ENCODE results near the gene SFMBT2.

SFMBT2 gene

DNA sequence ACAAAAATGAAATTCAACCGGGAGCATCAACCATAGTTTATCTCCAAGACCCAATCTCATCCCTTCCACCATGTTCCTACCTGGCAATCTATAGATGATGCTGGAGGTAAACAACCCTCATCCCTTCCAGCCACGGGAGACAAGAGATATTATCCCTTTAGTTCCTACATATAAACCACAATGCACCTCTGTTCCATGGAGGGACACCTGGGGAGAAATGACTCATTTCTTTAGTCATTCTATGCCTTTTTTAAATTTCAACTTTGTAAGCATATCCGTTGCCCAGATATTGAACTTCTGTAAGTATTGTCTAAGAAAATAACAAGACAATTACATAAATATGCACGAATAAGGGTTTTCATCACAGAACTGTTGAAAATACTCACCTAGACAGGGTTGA lies 15.5 kb upstream of the SFMBT2 start:
- in situ Hi-C loops (cut with MboI; ENCODE audit: low sequenced_read_pairs) = loop anchor here (10.0 kb wide), 2 partner anchors 742 to 1002 kb away; no protein-coding TSS in a partner anchor

DNA sequence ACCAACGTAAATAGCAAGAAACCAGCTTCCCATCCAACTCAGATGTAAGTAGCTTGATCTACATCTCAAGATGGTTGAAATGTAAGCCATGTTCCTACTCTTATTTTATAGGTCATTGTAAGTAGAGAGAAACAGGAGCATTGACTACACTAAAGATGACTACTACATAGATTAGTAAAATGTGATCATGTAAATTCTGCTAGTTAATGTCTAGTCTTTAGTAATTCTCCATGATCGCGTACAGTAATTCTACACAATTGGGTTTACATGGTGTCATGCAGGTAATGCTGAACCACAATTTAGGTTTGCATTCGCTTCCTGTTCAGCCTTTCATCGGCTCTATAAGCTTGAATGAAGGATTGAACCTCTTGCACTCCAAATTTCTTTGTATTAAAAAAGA lies 14.9 kb upstream of the SFMBT2 start:
- in situ Hi-C loops (cut with MboI; ENCODE audit: low sequenced_read_pairs) = loop anchor here (10.0 kb wide), 2 partner anchors 741 to 1001 kb away; no protein-coding TSS in a partner anchor

DNA sequence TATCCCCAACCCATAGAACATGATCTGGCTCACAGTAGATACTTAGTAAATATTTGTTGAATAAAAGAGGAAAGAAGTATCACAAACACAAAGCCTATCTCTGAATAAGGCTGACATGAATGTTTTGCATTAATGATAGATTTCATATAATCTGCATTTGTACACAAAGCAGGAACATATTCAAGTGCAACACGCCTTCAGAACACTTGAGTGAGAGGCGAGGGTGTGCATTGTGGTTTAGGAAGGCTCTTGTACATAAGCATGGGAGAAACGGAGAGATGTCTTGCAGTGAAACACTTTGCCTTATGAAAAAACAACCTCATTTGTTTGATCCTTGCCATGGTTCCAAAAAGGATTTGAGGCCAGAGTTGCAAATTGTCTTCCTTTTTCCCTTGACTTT lies 14.1 kb upstream of the SFMBT2 start:
- in situ Hi-C loops (cut with MboI; ENCODE audit: low sequenced_read_pairs) = loop anchor here (10.0 to 25.0 kb wide), 3 partner anchors 513 to 1000 kb away; no protein-coding TSS in a partner anchor

DNA sequence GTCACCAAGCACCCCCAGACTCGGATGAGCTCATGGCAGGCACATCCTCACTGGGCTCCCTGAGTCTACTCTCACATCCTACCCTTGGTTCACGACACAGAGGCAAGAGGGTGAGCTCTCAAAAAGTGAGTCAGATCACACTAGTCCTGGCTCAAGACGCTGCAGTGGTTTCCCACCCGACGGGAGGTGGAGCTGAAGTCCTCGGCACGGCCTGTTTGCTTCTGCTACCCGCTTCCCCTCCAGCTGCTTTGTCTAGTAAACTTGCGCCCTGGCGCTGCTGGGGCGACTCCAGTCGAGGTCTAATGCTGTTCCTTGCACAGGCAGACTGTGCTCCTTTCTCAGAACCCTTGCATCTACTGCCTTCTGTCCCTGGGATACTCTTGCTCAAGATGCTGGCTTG lies 13.5 kb upstream of the SFMBT2 start:
- in situ Hi-C loops (cut with MboI; ENCODE audit: low sequenced_read_pairs) = loop anchor here (10.0 to 25.0 kb wide), 3 partner anchors 512 to 1000 kb away; no protein-coding TSS in a partner anchor

DNA sequence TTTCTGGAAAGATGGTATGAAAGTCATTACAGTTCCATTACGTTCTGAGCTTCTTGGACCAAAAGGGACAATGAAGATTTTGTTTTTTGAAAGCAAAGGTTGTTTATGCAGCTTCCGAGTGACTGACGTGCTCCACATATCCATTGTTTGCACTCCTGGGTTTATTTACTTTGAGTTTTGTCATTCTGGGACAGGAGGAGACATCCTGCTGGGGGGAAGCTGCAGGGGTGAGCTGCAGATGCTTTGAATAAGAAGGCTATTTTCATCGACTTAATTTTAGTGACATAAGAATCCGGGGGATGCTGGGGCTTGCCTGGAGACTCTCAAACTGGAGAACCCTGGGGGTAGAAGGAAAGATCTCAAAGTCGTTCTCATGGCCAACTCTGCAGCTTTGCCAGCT lies 12.7 kb upstream of the SFMBT2 start:
- in situ Hi-C loops (cut with MboI; ENCODE audit: low sequenced_read_pairs) = loop anchor here (10.0 to 25.0 kb wide), 3 partner anchors 511 to 999 kb away; no protein-coding TSS in a partner anchor

DNA sequence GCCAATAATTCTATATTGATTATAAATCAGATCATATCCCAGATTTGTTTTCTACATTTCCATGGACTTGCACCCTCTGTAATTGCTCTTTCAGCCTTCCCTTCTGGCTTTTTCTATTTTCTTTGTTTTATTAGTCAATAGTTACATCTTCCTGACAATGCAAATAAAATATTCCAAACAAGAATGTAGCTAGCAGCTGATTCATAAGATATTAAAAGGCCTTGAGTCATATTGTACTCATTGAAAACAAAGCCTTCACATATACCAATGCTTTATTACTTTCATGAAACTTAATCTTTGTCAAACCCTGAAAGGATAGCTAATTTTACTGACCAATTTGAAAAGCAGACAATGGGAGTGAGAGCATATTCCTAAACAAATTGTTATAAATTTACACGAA lies 10.7 kb upstream of the SFMBT2 start:
- in situ Hi-C loops (cut with MboI; ENCODE audit: low sequenced_read_pairs) = loop anchor here (10.0 to 25.0 kb wide), 3 partner anchors 509 to 997 kb away; no protein-coding TSS in a partner anchor

DNA sequence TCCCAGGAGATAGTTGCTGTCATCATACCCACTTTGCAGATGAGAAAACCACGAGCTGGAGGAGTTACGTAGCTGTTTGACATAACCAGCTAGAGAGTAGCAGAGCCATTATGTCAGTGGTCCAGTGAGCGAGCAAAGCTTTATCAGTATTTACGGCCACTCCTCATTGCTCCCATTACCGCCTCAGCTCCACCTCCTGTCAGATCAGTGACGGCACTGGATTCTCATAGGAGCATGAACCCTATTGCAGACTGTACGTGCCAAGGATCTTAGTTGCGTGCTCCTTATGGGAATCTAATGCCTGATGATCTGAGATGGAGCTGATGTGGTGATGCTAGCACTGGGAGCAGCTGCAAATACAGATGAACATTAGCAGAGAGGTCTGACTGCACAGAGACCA lies 9.2 kb upstream of the SFMBT2 start:
- in situ Hi-C loops (cut with MboI; ENCODE audit: low sequenced_read_pairs) = loop anchor here (10.0 to 25.0 kb wide), 4 partner anchors 508 to 995 kb away; no protein-coding TSS in a partner anchor

DNA sequence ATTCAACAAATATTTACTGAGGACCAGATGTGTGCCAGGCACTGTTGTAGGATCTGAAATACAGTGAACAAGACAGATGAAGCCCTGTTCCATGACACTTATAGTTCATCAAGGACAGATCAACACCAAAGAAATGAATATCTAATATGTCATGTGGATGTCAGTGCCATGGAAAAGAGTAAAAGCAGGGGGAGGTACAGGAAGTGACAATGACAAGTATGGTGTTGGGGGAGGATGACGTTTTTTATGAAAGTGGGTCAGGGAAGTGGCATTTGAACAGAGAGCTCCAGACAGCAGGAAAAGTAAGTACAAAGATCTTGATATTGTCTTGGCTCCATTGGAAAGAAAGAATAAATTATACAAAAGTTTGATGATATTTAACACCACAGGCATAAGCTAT lies 7.0 kb upstream of the SFMBT2 start:
- in situ Hi-C loops (cut with MboI; ENCODE audit: low sequenced_read_pairs) = loop anchor here (10.0 to 25.0 kb wide), 2 partner anchors 506 to 573 kb away; no protein-coding TSS in a partner anchor

DNA sequence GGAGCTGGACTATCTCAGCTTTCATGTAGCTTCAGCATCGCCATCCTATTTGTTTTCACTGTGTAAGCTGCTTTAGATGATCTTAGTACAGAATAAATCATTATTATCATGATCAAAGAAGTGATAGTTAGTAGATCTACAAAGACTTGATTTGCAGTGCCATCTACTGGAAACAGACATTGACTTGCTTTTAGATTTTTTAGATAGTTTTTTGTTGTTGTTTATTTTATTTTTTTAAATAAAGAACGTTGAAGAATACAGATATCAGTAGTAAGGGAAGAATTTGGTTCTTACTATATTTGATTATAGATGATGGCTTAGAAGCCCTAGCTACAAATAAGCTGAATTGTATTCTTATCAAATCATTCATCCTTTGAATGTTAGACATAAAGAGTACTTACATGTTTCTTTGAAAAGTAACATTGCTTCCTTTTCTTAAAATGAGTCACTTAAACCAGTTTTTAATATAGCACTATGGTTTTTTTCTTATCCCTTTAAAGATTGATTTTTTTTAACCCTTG lies 6.3 kb upstream of the SFMBT2 start:
- in situ Hi-C loops (cut with MboI; ENCODE audit: low sequenced_read_pairs) = loop anchor here (10.0 to 25.0 kb wide), 2 partner anchors 505 to 572 kb away; no protein-coding TSS in a partner anchor

DNA sequence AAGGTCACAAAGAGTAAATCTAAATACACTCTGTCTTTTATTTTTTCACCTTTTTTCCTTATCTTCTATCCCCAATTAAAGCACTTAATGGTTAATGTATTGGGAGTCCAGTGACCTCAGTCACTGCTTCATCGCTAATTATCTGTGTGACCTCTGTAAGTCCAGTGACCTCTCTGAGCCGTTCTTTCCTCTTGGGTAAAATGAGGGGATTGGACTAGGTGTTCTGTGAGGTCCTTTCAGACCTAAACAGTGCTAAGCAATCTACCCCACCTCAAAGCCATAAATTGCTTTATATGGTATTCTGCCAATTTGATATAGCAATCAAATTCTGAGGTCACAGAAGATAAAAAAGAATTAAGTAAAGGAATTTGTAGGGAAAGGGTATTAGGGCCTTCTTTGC lies 3.9 kb upstream of the SFMBT2 start:
- in situ Hi-C loops (cut with MboI; ENCODE audit: low sequenced_read_pairs) = loop anchor here (10.0 to 25.0 kb wide), 2 partner anchors 502 to 570 kb away; no protein-coding TSS in a partner anchor

DNA sequence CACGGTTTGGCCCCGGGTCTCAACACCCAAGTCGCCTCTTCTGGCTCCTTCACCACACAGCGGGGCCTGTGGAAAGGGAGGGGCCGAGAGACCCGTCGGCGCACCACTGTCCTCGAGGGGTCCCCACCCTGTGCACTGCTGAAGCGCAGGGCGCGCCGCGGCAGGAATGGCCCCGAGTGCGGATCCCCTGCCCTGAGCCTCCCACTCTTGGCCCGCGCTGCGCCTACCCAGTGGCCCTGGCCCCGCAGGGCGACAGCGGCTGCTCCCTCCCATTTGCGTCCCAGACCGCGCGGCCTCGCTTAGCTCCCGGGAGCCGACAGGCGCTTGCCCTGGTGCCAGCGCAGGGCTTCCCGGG lies 2.1 kb upstream of the SFMBT2 start:
- in situ Hi-C loops (cut with MboI; ENCODE audit: low sequenced_read_pairs) = loop anchor here (10.0 to 25.0 kb wide), 2 partner anchors 501 to 568 kb away; no protein-coding TSS in a partner anchor

DNA sequence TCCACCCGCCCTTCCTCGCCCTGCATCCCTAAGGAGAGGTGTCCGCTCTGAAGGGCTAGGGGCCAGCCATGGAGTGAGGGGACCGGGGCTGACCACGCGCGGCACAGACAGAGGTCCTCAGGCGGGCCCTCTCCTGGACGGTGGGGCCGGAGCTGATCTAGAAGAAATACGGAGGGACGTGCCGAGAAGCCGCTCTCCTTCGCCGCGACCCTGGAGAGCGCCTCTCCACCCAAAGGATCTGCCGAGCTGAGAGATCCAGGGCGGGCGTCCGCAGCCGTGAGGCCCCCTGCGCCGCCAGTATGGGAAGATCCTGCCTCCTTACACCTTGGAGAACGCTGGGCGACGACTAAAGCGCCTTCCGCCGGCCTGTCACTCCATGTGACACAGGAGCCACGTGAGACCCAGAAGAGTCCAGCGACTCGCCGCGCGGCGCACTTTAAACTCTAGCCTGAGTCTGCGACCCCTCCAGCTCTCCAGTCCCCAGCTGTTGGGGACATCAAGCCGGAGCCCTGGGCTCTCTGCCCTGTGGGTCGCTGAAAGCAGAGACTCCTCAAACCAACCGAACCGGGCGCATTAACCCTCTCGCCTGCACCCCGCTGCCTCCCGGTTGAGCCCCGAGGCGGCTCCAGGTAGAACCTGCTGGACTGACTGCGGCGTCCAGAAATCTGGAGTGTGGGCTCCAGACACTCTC lies 1.5 kb upstream of the SFMBT2 start:
- in situ Hi-C loops (cut with MboI; ENCODE audit: low sequenced_read_pairs) = loop anchor here (10.0 to 25.0 kb wide), 2 partner anchors 500 to 568 kb away; no protein-coding TSS in a partner anchor

DNA sequence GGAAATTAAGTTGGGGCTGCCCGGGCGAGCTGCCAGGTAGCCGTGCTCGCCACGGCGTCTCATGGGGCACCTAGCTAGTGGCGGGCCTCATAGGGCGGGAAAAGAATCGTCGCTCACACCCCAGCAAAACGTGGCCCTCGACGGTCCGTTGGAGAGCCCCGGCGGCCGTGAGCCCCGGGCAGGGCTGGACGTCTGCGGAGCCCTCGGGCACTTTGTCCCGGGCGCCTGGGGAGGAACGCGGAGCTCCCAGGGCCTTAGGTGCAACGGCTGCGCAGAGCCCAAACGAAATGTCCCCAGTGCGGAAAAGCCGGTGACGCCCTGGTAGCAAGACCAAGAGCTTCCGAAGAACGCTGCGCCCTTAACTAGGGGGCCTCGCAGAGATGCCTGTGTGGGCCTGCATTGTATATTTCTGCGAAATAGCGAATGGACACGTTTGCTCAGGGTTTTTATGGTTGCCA lies 866 bp upstream of the SFMBT2 start:
- in situ Hi-C loops (cut with MboI; ENCODE audit: low sequenced_read_pairs) = loop anchor here (10.0 to 25.0 kb wide), 2 partner anchors 499 to 567 kb away; no protein-coding TSS in a partner anchor

DNA sequence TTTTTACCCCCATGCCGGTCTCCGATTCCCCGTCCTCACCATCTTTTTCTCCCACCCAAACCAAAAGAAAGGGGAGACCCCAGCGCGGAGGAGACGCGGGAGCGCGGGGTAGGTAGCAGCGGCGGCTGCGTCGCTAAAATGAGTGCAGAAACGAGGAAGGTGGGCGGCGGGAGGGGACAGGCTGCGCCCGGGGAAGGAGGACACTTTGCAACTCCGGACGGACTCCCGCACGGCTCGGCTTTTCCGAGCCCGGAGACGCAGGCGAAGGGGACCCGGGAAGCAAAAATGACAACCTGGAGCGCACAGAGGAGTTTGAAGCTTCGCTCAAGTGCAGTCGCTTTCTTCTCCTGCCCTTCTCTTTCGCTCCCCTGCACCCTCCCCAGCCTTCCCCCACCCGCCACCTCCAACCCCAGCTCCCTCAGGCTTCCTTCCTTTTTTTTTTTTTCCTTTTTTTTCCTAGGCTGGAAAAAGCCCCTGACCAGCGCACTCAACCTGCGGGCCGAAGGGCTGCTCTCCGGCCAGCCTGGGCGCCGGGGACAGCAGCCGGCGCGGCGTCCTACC lies 453 bp downstream of the SFMBT2 start:
- in situ Hi-C loops (cut with MboI; ENCODE audit: low sequenced_read_pairs) = loop anchor here (10.0 to 25.0 kb wide), 2 partner anchors 498 to 566 kb away; no protein-coding TSS in a partner anchor

DNA sequence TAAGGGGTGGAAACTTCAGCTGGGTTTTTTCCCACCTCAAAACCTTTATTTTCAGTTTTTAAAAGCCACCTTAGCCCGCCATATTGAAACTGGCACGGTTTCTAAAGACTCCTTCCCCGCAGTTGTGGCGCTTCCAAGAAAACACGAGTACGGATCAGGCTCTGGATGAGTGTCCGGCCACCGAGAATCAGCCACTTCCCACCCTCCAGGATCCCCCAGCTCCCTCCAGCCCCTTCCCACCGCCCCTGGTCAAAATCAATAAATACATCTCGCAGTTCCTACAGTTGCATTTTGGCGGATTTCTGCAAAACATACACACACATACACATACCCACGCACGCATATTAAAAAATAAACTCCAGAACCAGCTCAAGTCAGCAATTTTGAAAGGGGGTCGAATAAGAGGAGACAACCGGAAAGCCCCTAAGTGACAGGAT lies 1.1 kb downstream of the SFMBT2 start:
- in situ Hi-C loops (cut with MboI; ENCODE audit: low sequenced_read_pairs) = loop anchor here (10.0 to 25.0 kb wide), 2 partner anchors 497 to 565 kb away; no protein-coding TSS in a partner anchor

DNA sequence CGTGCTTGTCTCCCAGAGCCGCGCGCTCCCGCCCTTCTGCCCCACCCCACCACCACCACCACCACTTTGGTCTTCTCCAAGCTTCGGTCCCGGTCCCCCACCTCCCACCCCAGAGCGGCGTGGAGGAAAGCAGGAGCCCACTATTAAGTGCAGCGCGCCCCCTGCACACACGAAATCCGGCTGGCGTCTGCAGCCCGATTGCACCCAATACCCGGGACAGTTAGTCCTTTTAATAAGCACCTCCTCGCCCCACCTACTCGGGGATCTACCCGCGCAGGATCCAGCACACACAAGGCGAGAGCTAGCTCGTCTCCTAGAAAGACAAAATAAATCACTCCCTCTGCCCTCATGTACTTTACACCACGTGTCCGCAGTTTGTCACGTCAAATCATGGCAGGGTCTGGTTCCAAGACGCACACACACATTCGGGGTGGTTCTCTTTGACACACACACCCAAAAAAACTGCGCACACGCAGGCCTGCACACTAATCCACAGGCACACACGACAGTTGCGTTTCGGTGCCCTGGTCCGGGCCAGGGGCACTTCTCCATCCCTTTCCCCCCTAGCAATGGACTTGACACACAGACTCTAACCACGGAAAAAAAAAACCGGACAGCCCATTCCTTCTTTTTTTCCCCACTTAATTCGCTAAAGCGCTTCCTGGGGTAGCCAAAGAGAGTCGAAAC lies 1.6 kb downstream of the SFMBT2 start:
- in situ Hi-C loops (cut with MboI; ENCODE audit: low sequenced_read_pairs) = loop anchor here (25.0 kb wide), 1 partner anchor 497 kb away; no protein-coding TSS in a partner anchor

DNA sequence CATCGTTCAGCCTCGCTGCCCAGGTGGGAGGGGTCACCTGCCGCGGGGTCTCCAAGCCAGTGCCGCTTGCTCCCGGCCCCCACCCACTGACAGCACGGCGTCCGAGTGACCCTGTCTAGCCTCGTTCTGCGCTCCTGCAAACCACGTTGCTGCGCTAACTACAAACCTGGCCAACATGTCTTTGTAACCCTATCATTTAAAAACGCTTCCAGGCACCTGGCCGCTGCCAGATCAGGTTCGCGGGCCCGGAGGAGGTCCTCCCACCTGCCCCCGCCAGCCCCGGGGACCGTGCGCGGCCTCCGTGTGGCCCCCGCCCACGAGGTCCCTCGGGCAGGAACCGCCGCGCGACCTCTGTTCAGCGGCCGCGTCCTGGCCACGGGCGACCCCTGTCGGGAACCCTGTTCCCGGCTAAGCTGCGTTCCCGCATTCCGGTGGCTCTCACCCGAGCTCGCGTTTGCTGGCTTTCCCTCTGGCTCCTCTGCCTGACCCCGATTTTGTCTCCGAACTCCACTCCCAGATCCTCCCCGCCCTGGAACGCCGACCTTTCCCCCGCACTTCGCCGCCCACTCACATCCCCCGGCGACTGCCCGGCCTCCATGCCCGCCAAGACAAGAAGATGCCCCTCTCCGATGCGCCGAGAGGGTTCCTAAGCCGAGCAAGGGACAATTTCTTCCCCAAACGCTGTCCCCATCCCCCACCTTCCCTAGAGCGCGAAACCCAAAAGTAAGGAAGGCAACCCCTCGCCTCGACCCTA lies 2.4 kb downstream of the SFMBT2 start:
- in situ Hi-C loops (cut with MboI; ENCODE audit: low sequenced_read_pairs) = loop anchor here (25.0 kb wide), 1 partner anchor 496 kb away; no protein-coding TSS in a partner anchor

DNA sequence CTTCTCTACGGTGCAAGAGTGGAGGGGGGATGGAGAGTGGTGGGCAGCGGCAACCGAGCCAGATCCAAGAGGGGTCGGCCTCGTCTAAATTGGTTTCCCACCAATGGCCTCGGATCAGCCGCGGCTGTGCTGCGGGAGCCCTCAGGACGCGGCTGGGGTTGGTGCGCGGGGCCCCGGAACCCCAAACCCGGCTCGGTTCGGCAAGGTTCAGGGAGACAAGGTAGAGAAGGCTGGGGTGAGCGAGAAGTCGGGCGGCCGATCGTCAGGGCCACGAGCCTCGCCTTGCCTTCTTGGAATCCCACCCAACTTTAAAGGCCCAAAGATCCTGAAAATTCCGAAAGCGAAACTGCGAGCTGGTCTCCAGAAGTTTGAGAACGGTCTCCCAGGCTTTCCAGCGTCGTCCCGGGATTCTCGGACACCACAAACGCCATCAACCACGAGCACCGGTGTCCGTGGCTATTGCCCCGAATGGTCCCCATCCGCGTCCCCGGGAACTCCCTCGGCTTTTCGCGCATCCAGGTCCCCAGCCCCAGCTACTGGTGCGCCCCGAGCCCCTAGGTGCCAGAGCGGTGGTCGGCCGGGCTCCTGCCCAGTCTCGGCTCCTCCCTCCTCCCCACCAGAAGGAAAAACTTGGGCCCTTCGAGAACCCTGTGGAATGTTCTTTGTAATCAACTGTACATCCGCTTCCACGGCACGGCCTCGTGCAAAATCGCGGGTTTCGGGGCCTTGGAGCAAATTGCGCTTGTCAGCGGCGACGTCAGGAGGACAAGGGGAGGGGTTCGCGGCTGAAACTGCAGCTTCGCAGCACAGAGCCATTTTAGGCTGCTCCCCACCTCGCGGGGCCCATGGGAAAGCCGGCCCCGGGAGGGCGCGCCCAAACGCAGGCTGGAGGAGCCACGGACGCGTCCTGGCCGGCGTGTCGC lies 3.2 kb downstream of the SFMBT2 start:
- in situ Hi-C loops (cut with MboI; ENCODE audit: low sequenced_read_pairs) = loop anchor here (25.0 kb wide), 1 partner anchor 495 kb away; no protein-coding TSS in a partner anchor
